Measurements from ENCODE around the gene FOXP3. TPM values are rescaled to one million over a fixed set of nuclear protein-coding genes. Genes with fewer than 3 reads are reported as not detected.

Gene FOXP3
- total RNA-seq, 1 experiment from 2014 or later, result not detected

- no TSS peak for BruUV-seq (replicated peaks)
- TF ChIP-seq EZH2 (IDR thresholded peaks at IDR 0.05; ENCODE audit: borderline replicate concordance, low read depth, low read length, poor library complexity, severe bottlenecking), result no peak
- TF ChIP-seq, protein P1, sequence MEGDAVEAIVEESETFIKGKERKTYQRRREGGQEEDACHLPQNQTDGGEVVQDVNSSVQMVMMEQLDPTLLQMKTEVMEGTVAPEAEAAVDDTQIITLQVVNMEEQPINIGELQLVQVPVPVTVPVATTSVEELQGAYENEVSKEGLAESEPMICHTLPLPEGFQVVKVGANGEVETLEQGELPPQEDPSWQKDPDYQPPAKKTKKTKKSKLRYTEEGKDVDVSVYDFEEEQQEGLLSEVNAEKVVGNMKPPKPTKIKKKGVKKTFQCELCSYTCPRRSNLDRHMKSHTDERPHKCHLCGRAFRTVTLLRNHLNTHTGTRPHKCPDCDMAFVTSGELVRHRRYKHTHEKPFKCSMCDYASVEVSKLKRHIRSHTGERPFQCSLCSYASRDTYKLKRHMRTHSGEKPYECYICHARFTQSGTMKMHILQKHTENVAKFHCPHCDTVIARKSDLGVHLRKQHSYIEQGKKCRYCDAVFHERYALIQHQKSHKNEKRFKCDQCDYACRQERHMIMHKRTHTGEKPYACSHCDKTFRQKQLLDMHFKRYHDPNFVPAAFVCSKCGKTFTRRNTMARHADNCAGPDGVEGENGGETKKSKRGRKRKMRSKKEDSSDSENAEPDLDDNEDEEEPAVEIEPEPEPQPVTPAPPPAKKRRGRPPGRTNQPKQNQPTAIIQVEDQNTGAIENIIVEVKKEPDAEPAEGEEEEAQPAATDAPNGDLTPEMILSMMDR (conservative IDR thresholded peaks at IDR 0.05; ENCODE audit: low read depth, low read length), result no peak
- intact Hi-C loops (cut with micrococcal nuclease; ENCODE audit: unreplicated experiment), result no loop called here
- no peaks in the 10 kb centered on the region for H3K27me3 ChIP-seq (replicated peaks; ENCODE audit: insufficient read depth, low read depth, low read length, poor library complexity)
- no peak overlapping the region for H3K27ac ChIP-seq (ENCODE audit: low read depth, low read length, poor library complexity, severe bottlenecking)
- H3K36me3 ChIP-seq (ENCODE audit: insufficient read depth, low read length, poor library complexity, severe bottlenecking), result no peaks in the 10 kb centered on the region
- H3K4me1 ChIP-seq (ENCODE audit: insufficient read depth, low read length, poor library complexity, severe bottlenecking), result no peaks in the 10 kb centered on the region
- POLR2A ChIA-PET (ENCODE audit: low non-redundant PET), result no interaction called here
- H3K4me3 ChIP-seq (ENCODE audit: low read depth, low read length, poor library complexity, severe bottlenecking), result no peak overlapping the region
- no peak for DNase-seq (ENCODE audit: low spot score)
- CTCF ChIA-PET, result no interaction called here
- no peaks in the 10 kb centered on the region for H3K9me3 ChIP-seq (ENCODE audit: low read depth, low read length, poor library complexity, severe bottlenecking)
Measured at GRCh38 chrX:49225858-49226257, 38.7 kb downstream of the FOXP3 start.

DNA sequence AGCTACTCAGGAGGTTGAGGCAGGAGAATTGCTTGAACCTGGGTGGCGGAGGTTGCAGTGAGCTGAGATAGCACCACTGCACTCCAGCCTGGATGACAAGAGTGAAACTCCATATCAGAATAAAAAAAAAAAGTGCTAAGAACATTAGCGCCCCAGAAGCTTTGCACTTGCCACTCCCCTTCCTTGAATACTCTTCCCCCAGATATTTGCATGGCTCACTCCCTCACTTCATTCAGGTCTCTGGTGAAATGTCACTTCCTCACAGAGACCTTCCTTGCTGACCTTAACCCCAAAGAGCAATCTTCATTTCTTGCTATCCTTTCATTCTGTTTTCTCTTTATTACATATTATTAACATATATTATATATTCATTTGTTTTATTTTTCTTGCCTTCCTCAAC lies 42.6 kb downstream of the FOXP3 start:
- POLR2A ChIA-PET (ENCODE audit: low non-redundant PET), result no interaction called here
- no peaks in the 10 kb centered on the region for H3K36me3 ChIP-seq (ENCODE audit: insufficient read depth, low read length, poor library complexity, severe bottlenecking)
- H3K9me3 ChIP-seq (ENCODE audit: low read depth, low read length, poor library complexity, severe bottlenecking), result no peaks in the 10 kb centered on the region
- CTCF ChIA-PET, result interaction anchor here (0.7 kb wide), 1 partner anchor 66 kb away, joined by 3 read pairs; no protein-coding TSS in a partner anchor
- H3K4me3 ChIP-seq (ENCODE audit: low read depth, low read length, poor library complexity, severe bottlenecking), result no peak overlapping the region
- intact Hi-C loops (cut with micrococcal nuclease; ENCODE audit: unreplicated experiment), result no loop called here
- DNase-seq (ENCODE audit: low spot score), result no peak
- H3K27ac ChIP-seq (ENCODE audit: low read depth, low read length, poor library complexity, severe bottlenecking), result no peak overlapping the region
- H3K27me3 ChIP-seq (replicated peaks; ENCODE audit: insufficient read depth, low read depth, low read length, poor library complexity), result no peaks in the 10 kb centered on the region
- no TSS peak for BruUV-seq (replicated peaks)
- no peaks in the 10 kb centered on the region for H3K4me1 ChIP-seq (ENCODE audit: insufficient read depth, low read length, poor library complexity, severe bottlenecking)
- TF ChIP-seq, protein P1 (conservative IDR thresholded peaks at IDR 0.05; ENCODE audit: low read depth, low read length), result no peak
- TF ChIP-seq EZH2 (IDR thresholded peaks at IDR 0.05; ENCODE audit: borderline replicate concordance, low read depth, low read length, poor library complexity, severe bottlenecking), result no peak

DNA sequence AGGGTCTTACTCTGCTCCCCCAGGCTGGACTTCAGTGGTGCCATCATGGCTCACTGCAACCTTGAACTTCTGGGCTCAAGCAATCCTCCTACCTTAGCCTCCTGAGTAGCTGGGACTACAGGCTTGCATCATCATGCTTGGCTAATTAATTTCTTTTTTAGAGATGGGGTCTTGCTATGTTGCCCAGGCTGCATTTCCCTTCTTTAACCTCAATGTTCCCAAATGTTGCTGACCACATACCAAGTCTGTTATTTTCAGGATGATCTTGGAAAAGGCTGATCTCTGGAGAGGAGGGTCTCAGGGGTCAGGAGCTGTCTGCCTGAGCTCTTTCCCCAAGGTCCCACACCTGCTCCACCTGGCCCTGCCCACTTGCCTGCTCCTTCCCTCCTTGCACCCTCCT lies 44.4 kb downstream of the FOXP3 start:
- ChIA-PET POLR2A (ENCODE audit: low non-redundant PET) (no interaction called here), CTCF (no interaction called here)
- DNase-seq (ENCODE audit: low spot score), result no peak
- Histone ChIP-seq H3K9me3 (ENCODE audit: low read depth, low read length, poor library complexity, severe bottlenecking) (no peaks in the 10 kb centered on the region), H3K27me3 (replicated peaks; ENCODE audit: insufficient read depth, low read depth, low read length, poor library complexity) (no peaks in the 10 kb centered on the region), H3K36me3 (ENCODE audit: insufficient read depth, low read length, poor library complexity, severe bottlenecking) (no peaks in the 10 kb centered on the region), H3K4me3 (ENCODE audit: low read depth, low read length, poor library complexity, severe bottlenecking) (no peak overlapping the region), H3K27ac (ENCODE audit: low read depth, low read length, poor library complexity, severe bottlenecking) (no peak overlapping the region), H3K4me1 (ENCODE audit: insufficient read depth, low read length, poor library complexity, severe bottlenecking) (no peaks in the 10 kb centered on the region)
- BruUV-seq (replicated peaks), result no TSS peak
- TF ChIP-seq, protein P1 (conservative IDR thresholded peaks at IDR 0.05; ENCODE audit: low read depth, low read length), result no peak
- no peak for TF ChIP-seq EZH2 (IDR thresholded peaks at IDR 0.05; ENCODE audit: borderline replicate concordance, low read depth, low read length, poor library complexity, severe bottlenecking)
- intact Hi-C loops (cut with micrococcal nuclease; ENCODE audit: unreplicated experiment), result no loop called here

Data from A673 (cell line).